Measurements from ENCODE around the gene PAH. TPM values are rescaled to one million over a fixed set of nuclear protein-coding genes. Genes with fewer than 3 reads are reported as not detected.

Gene PAH
- polyA plus RNA-seq, 3 donors from 2014 or later: not detected

DNA sequence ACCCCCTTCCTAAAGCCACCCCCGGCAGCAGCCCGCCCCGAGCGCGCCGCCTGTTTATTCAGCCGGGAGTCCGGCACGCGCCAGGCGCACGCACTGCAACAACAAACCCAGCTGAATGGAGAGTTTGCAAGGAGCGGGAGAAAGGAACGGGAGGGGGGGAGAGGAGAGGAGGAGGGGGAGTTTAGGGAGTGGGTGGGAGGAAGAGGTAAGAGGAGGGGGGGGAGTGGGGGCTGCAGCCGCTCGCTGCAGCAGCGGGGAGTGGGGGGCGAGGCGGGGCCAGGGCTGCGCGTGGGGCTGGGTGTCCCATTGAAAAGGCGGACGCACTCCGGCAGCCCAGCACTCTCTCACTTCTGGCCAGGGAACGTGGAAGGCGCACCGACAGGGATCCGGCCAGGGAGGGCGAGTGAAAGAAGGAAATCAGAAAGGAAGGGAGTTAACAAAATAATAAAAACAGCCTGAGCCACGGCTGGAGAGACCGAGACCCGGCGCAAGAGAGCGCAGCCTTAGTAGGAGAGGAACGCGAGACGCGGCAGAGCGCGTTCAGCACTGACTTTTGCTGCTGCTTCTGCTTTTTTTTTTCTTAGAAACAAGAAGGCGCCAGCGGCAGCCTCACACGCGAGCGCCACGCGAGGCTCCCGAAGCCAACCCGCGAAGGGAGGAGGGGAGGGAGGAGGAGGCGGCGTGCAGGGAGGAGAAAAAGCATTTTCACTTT lies 40.5 kb upstream of the PAH start, which contains the start of gene ASCL1:
Gene ASCL1 (plus strand): TSS at position 336 of the 712 bp plus-strand sequence. CDS start 571 bp downstream, outside the sequence.
- DNase-seq: no peak
- peaks cover 0 to 15% (median 3%) of the 10 kb centered on the region in 6 donors for H3K9me3 Mint-ChIP-seq
- no peak within 1 kb of the TSS for H3K27ac Mint-ChIP-seq
- H3K27me3 Mint-ChIP-seq (ENCODE audit: low read depth in 3 of 3): peaks cover 24 to 41% (median 25%) of the 10 kb centered on the region in 3 donors
- H3K4me3 Mint-ChIP-seq: peak within 1 kb of the TSS in 2 of 5 donors; percentile 30 to 35
- H3K36me3 Mint-ChIP-seq: no peaks in the 10 kb centered on the region
- no peaks in the 10 kb centered on the region for H3K4me1 Mint-ChIP-seq

DNA sequence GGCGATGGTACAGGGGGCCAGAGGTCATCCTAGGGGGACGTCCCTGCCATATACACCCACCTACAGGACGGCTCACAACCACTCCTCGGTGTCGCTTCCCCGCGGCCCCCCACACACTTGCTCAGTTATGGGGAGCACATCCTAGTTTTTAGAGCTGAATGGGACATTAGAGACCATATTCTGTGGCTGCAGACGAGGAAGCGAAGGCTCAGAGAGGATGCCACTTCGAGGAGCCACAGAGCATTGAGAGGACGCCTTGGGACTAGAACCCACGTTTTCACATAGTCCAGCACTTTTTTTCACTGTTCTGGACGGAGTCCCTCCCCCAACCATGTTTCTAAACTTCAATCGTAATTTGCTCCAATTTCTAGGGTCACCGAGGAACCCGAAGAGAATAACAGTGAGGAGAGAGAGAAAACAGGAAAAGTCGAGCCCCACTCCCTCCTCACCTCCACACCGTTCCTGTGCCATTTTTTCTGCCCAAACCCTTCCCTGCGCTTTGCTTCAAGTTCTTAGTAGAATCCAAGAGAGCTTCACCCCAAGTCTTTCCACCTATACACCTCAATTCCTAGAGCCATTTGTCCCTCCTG lies 39.8 kb upstream of the PAH start:
- Mint-ChIP-seq H3K4me3 (no peak overlapping the region), H3K4me1 (no peaks in the 10 kb centered on the region), H3K9me3 (peaks cover 0 to 17% (median 3%) of the 10 kb centered on the region in 6 donors), H3K27ac (no peak overlapping the region), H3K27me3 (ENCODE audit: low read depth in 3 of 3) (peaks cover 23 to 37% (median 23%) of the 10 kb centered on the region in 3 donors), H3K36me3 (no peaks in the 10 kb centered on the region)
- DNase-seq: no peak

DNA sequence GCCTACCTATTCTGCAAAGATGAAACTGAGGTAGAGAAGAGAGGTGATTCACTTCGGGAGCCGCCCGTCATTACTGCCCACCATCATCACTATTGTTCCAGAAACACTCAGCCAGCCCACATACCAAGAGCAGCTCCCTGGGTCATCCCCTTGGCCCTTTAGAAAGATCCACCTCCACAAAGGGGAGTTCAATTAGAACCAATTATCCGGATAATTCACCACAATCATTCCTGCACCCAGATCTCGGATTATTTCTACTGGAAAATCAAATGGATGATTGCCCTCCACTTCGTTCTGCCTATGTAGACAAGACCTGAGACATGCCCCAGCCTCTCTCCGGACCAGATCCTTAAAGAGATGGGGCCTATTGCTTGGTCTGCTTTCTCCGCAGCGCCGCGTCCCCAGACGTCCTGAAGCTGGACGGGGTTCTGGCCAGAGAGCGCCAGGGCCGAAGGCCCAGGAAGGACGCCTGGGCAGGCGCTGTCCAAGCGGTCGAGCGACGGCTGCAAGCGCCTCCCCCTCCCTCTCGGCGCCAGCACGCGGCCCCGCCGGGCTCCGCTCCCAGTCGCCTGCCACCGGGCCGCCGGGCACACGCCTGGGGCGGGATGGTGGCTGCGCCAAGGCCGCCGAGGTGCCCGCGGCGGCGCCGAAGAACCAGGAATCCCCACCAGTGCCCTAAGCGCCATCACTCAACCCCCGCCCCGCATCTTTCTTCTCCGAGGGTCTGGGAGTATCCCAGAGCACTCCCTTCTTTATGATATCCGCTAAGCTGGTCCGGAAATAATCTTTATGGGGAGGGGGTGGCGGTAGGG lies 39.1 kb upstream of the PAH start:
- H3K27me3 Mint-ChIP-seq (ENCODE audit: low read depth in 3 of 3): peaks cover 19 to 34% (median 23%) of the 10 kb centered on the region in 3 donors
- H3K27ac Mint-ChIP-seq: no peak overlapping the region
- DNase-seq: no peak
- no peaks in the 10 kb centered on the region for H3K4me1 Mint-ChIP-seq
- H3K36me3 Mint-ChIP-seq: no peaks in the 10 kb centered on the region
- H3K9me3 Mint-ChIP-seq: peaks cover 0 to 20% (median 3%) of the 10 kb centered on the region in 6 donors
- peak overlapping the region in 1 of 5 donors; percentile 38 for H3K4me3 Mint-ChIP-seq

DNA sequence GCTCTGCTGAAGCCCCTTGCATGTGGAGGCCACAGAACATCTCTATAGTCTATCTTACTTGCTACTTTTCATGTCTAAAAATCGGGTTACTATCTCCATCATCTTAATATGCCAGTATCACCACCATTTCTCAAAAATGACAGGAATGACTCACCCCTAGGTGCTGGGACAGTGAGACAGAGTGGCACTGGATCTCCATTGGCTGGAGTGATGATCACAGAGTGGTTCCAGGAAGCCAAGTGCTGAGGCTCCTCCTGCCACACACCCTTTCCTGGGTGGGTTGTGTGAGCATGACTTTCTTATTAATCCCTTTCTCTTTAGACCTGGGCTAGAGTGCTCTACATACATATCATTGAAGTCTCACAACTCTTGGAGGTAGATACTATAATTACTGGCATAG lies 37.1 kb upstream of the PAH start:
- no peaks in the 10 kb centered on the region for H3K36me3 Mint-ChIP-seq
- H3K4me1 Mint-ChIP-seq: no peaks in the 10 kb centered on the region
- no peak overlapping the region for H3K4me3 Mint-ChIP-seq
- H3K27ac Mint-ChIP-seq: no peak overlapping the region
- peaks cover 0 to 14% (median 4%) of the 10 kb centered on the region in 6 donors for H3K9me3 Mint-ChIP-seq
- H3K27me3 Mint-ChIP-seq (ENCODE audit: low read depth in 3 of 3): peaks cover 11 to 32% (median 23%) of the 10 kb centered on the region in 3 donors
- DNase-seq: no peak

DNA sequence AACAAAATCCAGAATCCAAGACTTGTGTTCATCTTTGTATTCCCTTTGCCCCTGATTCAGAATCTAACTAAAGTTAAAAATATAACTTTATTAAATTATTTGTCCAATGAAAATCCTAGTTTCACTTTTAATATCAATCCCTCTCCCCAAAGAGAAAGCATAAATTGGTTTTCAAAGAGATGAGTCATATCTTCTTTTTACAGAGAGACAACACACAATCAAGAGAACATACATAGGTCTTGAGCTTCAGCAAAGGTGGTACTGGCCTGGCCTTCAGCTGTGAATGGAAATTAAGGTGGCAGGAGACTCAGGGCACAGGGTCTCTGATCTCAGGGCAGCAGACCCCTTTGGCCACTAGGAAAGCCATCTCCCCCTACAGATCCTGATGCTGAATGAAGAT lies 36.2 kb upstream of the PAH start:
- Mint-ChIP-seq H3K27me3 (ENCODE audit: low read depth in 3 of 3) (peaks cover 11 to 32% (median 23%) of the 10 kb centered on the region in 3 donors), H3K4me1 (no peaks in the 10 kb centered on the region), H3K27ac (no peak overlapping the region), H3K9me3 (peaks cover 0 to 14% (median 5%) of the 10 kb centered on the region in 6 donors), H3K4me3 (no peak overlapping the region), H3K36me3 (no peaks in the 10 kb centered on the region)
- no peak for DNase-seq

DNA sequence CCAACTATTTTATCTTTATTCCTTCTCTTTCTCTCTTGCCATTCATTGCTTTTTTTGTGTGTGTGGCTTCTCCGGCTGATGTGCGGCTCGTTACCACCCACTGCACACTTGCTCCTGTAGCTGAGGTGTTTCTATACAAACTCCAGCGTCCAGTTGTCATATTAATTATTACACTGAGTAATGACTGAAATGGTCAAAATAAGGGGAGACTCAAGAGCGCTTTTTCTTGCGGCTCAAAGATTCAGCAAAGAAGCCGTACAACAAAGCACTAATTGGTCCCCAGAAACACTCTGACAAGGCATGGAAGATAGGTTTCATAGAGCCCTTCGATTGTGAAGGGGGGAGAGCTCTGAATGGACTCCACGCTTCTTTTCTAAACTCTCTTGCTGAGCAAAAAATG lies 34.8 kb upstream of the PAH start:
- Mint-ChIP-seq H3K9me3 (peaks cover 0 to 14% (median 3%) of the 10 kb centered on the region in 6 donors), H3K4me3 (peak overlapping the region in 1 of 5 donors; percentile 17), H3K4me1 (no peaks in the 10 kb centered on the region), H3K27ac (no peak overlapping the region), H3K36me3 (no peaks in the 10 kb centered on the region), H3K27me3 (ENCODE audit: low read depth in 3 of 3) (peaks cover 6 to 26% (median 22%) of the 10 kb centered on the region in 3 donors)
- DNase-seq: no peak

DNA sequence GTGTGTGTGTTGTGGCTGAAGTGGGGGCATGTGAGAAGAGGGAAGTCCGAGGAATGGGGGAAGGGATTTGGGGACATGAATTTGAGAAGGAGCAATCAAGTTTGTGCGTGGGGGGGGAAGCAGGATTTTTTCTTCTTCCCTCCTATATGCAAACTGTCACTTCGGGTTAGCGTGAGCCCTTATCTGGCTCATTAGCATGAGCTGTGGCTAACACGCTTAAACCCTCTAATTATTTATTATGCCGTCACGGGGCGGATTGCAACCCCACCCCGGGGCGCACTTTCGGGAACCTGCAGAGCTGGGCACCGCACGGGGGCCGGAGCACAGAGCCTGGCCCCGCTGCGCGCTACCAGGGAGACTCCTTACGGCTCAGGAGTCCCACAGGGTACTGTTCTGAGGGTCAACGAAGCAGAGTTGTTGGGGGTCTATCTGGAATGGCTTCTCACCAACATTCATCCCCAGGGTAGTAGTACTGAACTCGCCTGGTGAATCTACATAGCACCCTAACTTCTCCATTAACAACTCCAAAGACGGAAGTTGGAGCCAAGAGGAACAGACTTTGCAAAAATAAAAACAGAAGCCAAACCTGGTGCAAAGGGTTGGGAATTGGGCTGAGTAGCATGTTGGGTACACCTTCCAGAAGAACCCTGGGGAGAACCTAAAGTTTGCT lies 34.0 kb upstream of the PAH start:
- Mint-ChIP-seq H3K4me1 (no peaks in the 10 kb centered on the region), H3K27me3 (ENCODE audit: low read depth in 3 of 3) (peaks cover 6 to 22% (median 18%) of the 10 kb centered on the region in 3 donors), H3K27ac (no peak overlapping the region), H3K9me3 (peaks cover 0 to 14% (median 2%) of the 10 kb centered on the region in 6 donors), H3K4me3 (no peak overlapping the region), H3K36me3 (no peaks in the 10 kb centered on the region)
- no peak for DNase-seq

DNA sequence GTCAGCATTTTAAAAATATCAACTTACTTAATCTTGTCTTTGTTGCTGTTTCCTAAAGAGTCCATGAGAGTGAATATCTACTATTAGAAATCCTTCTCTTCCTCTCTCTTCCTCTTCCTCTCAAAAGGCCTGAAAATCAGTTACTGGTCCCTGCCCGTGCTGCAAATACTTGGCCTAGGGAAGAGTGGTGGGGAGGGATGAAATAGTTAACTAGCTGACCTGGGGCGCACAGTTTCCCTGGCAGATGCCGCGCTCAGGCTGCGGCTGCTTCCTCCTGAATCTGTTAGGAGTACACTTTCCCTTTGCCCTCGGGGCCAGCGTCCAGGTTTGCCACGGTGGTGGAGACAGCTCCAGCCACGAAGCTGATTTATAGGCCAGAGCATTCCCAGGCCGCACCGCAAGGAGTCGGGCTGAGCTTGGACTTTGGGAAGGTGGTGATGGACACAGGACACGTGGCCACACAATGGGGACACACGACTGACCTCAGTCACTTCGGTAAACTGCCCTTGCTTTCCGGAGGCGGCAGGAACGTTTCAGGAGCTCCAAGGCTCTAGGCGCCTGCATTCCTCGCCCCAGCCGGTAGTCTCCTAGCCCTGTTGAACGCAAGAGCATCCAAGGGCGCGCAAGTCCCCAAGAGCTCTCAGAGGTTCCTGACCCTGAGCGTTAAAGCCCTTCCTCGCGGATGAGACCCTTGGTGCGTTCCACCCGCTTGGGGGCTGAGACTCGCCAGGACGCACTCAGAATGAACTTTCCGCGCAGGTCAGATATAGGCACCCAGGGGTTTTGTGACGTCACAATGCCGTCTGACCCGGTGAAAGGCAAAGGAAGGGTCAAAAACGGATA lies 33.3 kb upstream of the PAH start:
- no peak for DNase-seq
- H3K4me3 Mint-ChIP-seq: no peak overlapping the region
- H3K27ac Mint-ChIP-seq: no peak overlapping the region
- H3K36me3 Mint-ChIP-seq: no peaks in the 10 kb centered on the region
- H3K4me1 Mint-ChIP-seq: no peaks in the 10 kb centered on the region
- peaks cover 6 to 18% (median 13%) of the 10 kb centered on the region in 3 donors for H3K27me3 Mint-ChIP-seq (ENCODE audit: low read depth in 3 of 3)
- H3K9me3 Mint-ChIP-seq: peaks cover 0 to 14% (median 2%) of the 10 kb centered on the region in 6 donors

DNA sequence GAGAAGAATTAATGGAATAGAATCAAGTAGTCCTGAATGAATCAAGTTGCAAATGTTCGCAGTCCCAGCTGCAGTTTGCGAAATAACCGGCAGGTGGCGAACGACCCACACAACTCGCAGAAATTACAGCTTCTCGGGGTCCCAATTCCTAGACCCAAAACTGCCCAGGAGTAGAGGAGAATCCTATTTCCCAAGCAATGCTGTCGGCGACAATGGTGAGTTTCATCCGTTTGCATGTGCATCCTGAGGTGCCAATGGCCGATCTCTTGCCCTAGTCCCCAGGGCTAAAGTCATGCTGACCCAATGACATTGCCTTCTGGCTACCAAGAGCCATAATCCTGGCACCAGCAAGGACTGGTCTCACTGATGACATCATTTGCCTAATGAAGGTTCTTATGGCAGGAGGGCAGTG lies 31.9 kb upstream of the PAH start:
- peak in 2 of 3 donors; percentile 0 to 26 for DNase-seq
- no peaks in the 10 kb centered on the region for H3K4me1 Mint-ChIP-seq
- H3K4me3 Mint-ChIP-seq: no peak overlapping the region
- peaks cover 0 to 15% (median 6%) of the 10 kb centered on the region in 3 donors for H3K27me3 Mint-ChIP-seq (ENCODE audit: low read depth in 3 of 3)
- H3K27ac Mint-ChIP-seq: no peak overlapping the region
- no peaks in the 10 kb centered on the region for H3K36me3 Mint-ChIP-seq
- H3K9me3 Mint-ChIP-seq: peaks cover 0 to 5% (median 1%) of the 10 kb centered on the region in 6 donors

DNA sequence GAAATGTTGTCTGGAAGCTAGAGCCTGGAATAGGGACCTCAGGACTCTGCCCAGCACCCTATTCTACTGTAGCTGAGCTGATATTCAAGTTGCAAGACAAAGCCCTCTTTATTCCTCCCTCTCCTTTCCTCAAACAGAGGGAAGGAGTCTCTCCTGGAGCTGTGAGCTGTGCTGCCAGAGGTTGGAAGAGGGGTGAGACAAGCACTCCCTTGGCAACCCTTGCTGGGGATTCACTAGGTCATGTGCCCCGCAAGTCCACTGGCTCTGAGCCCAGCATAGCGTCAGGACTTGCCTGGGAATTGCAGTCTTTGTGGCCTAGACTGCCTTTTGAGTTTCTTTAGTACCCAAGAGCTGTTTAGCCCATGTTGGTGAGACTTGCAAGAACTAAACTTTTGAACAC lies 29.0 kb upstream of the PAH start:
- H3K4me3 Mint-ChIP-seq: no peak overlapping the region
- H3K36me3 Mint-ChIP-seq: no peaks in the 10 kb centered on the region
- H3K27ac Mint-ChIP-seq: no peak overlapping the region
- peaks cover 2 to 10% (median 6%) of the 10 kb centered on the region in 3 donors for H3K27me3 Mint-ChIP-seq (ENCODE audit: low read depth in 3 of 3)
- no peaks in the 10 kb centered on the region for H3K4me1 Mint-ChIP-seq
- H3K9me3 Mint-ChIP-seq: peaks cover 0 to 5% (median 0%) of the 10 kb centered on the region in 6 donors
- DNase-seq: no peak

DNA sequence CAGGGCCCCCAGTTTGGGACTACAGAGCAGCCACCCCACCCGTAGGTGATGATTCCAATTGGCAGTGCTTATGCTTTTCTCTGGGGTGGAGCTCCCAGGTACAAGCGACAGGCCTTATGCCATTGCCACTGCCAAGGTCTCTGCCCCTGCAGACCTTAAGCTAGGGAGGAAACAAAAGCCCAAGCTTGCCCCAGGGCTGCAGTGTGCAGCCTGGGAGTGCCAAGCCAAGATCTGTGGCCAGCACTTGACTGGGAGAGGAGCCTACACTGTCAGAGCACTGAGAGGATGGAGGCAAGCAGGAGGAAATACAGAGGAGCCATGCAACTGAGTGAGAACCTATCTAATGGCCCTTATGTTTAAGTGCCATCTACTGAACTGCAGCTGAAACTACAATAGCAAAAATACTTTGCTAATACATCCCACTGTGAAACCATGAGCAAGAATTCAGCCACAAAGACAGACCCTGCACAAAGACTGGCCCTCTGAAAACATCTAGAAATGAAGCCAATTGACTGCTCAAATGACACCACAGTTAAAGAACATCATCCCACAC lies 22.7 kb upstream of the PAH start:
- H3K4me3 Mint-ChIP-seq: no peak overlapping the region
- H3K27me3 Mint-ChIP-seq (ENCODE audit: low read depth in 3 of 3): peaks cover 2 to 13% (median 9%) of the 10 kb centered on the region in 3 donors
- no peaks in the 10 kb centered on the region for H3K36me3 Mint-ChIP-seq
- H3K9me3 Mint-ChIP-seq: peaks cover 0 to 5% (median 3%) of the 10 kb centered on the region in 6 donors
- DNase-seq: no peak
- H3K4me1 Mint-ChIP-seq: no peaks in the 10 kb centered on the region
- no peak overlapping the region for H3K27ac Mint-ChIP-seq

DNA sequence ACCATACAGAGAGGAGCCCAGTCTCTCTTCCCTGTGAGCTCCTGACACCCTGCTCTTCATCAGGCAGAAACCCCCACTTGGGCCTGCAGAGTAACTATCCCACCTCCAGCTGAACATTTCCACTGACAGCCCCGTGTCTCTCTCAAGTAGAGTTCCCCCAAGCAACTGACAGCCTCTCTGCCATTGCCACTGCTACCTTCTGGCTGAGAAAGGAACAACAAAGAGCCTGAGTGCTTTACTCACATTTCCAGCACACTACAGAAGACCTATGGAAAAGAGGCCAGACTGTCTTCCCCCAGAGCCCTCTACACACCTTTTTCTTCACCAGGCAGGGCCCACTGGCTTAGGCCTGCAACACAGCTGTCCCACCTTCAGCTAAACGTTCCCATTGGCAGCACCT lies 22.0 kb upstream of the PAH start:
- no peak overlapping the region for H3K4me3 Mint-ChIP-seq
- peaks cover 2 to 13% (median 5%) of the 10 kb centered on the region in 3 donors for H3K27me3 Mint-ChIP-seq (ENCODE audit: low read depth in 3 of 3)
- H3K27ac Mint-ChIP-seq: no peak overlapping the region
- DNase-seq: no peak
- no peaks in the 10 kb centered on the region for H3K36me3 Mint-ChIP-seq
- peaks cover 0 to 5% (median 3%) of the 10 kb centered on the region in 6 donors for H3K9me3 Mint-ChIP-seq
- no peaks in the 10 kb centered on the region for H3K4me1 Mint-ChIP-seq

Measured in immature natural killer cell (primary cell).